Thyroid gland (tissue), 4 donors: ENCODE measurements around the gene TMEM196.

Experiments used
- POLR2A ChIP-seq, 2 donors: fragments of 450-650 bp; IDR thresholded peaks; one replicate each; pipeline ENCODE4 v1.6.1; 2017; ENCODE audit warnings: antibody characterized with exemption in 2 of 2, mild to moderate bottlenecking in 2 of 2, moderate library complexity in 1 of 2
- TF ChIP-seq, protein P1 (sequence below), 6 experiments: fragments of 200-600 bp in 3 of 6; fragments of 450-650 bp in 3 of 6; sonication (generic) in 3 of 6; IDR thresholded peaks; one replicate each; pipeline ENCODE4 v1.5.1; 2016 to 2019; ENCODE audit warnings: antibody characterized with exemption in 6 of 6, mild to moderate bottlenecking in 2 of 6, inconsistent platforms in 1 of 6, moderate library complexity in 1 of 6

- TF ChIP-seq POLR2A (IDR thresholded peaks at IDR 0.05): no peak
- TF ChIP-seq, protein P1, sequence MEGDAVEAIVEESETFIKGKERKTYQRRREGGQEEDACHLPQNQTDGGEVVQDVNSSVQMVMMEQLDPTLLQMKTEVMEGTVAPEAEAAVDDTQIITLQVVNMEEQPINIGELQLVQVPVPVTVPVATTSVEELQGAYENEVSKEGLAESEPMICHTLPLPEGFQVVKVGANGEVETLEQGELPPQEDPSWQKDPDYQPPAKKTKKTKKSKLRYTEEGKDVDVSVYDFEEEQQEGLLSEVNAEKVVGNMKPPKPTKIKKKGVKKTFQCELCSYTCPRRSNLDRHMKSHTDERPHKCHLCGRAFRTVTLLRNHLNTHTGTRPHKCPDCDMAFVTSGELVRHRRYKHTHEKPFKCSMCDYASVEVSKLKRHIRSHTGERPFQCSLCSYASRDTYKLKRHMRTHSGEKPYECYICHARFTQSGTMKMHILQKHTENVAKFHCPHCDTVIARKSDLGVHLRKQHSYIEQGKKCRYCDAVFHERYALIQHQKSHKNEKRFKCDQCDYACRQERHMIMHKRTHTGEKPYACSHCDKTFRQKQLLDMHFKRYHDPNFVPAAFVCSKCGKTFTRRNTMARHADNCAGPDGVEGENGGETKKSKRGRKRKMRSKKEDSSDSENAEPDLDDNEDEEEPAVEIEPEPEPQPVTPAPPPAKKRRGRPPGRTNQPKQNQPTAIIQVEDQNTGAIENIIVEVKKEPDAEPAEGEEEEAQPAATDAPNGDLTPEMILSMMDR (IDR thresholded peaks at IDR 0.05): no peak
Measured at GRCh38 chr7:19815546-19815945, 42.1 kb upstream of the TMEM196 start.
